KMS-11 (cell line): ENCODE measurements around the gene NEURL1.
"Not testable (repeated sequence)": the region's sequence is repeated elsewhere in the genome, so short reads cannot be mapped to it uniquely, and the experiment has no call there.

ENCODE experiments used
- H2AFZ ChIP-seq: fragments of 200-600 bp; sonication (generic); 2 replicates; pipeline ENCODE4 v1.6.1; 2016; ENCODE audit warnings: antibody characterized with exemption, mixed run types, low read depth
- H3K27ac ChIP-seq: fragments of 200-600 bp; sonication (generic); 2 replicates; pipeline ENCODE4 v1.6.1; 2016; ENCODE audit warnings: mild to moderate bottlenecking, mixed run types
- H3K27me3 ChIP-seq: fragments of 200-600 bp; sonication (generic); 2 replicates; pipeline ENCODE4 v1.6.1; 2017; ENCODE audit warnings: mild to moderate bottlenecking, low read depth, mixed run types, moderate library complexity; ENCODE audit not compliant: insufficient read depth
- H3K36me3 ChIP-seq: fragments of 200-600 bp; sonication (generic); 2 replicates; pipeline ENCODE4 v1.6.1; 2017; ENCODE audit warnings: mild to moderate bottlenecking, mixed run types; ENCODE audit not compliant: insufficient read depth
- H3K4me1 ChIP-seq: fragments of 200-600 bp; sonication (generic); 2 replicates; pipeline ENCODE4 v1.6.1; 2016; ENCODE audit warnings: mild to moderate bottlenecking, low read depth, mixed run types; ENCODE audit not compliant: poor library complexity, severe bottlenecking
- H3K4me2 ChIP-seq: fragments of 200-600 bp; sonication (generic); 2 replicates; pipeline ENCODE4 v1.7.0; 2016; ENCODE audit warnings: mild to moderate bottlenecking, mixed run types
- H3K4me3 ChIP-seq: fragments of 200-600 bp; sonication (generic); IDR thresholded peaks from 2 replicates; pipeline ENCODE4 v1.6.1; 2017; ENCODE audit warnings: low read depth, low read length, mixed read lengths; ENCODE audit not compliant: insufficient read depth
- H3K79me2 ChIP-seq: fragments of 200-600 bp; sonication (generic); 2 replicates; pipeline ENCODE4 v1.6.1; 2016; ENCODE audit warnings: low read depth, mixed run types; ENCODE audit not compliant: insufficient read depth
- H3K9ac ChIP-seq: fragments of 200-600 bp; sonication (generic); 2 replicates; pipeline ENCODE4 v1.6.1; 2016; ENCODE audit warnings: mild to moderate bottlenecking, mixed run types
- H4K20me1 ChIP-seq: fragments of 200-600 bp; sonication (generic); 2 replicates; pipeline ENCODE4 v1.6.1; 2016; ENCODE audit warnings: mild to moderate bottlenecking, mixed run types; ENCODE audit not compliant: insufficient read depth
- CTCF ChIP-seq: fragments of 200-600 bp; sonication (generic); conservative IDR thresholded peaks from 2 replicates; pipeline ENCODE4 v1.6.1; 2017; ENCODE audit warnings: low read depth, mild to moderate bottlenecking, antibody characterized with exemption, low read length, moderate library complexity, mixed read lengths

Gene NEURL1

GRCh38 chr10:103525901-103526300 lies 32.4 kb downstream of the NEURL1 start:
- TF ChIP-seq CTCF: no peak
- no peaks in the 10 kb centered on the region for H3K36me3 ChIP-seq
- H3K27me3 ChIP-seq: no peaks in the 10 kb centered on the region
- H3K27ac ChIP-seq: no peak overlapping the region
- H3K9ac ChIP-seq: no peak overlapping the region
- H3K4me3 ChIP-seq: no peak overlapping the region
- H3K4me2 ChIP-seq: no peak overlapping the region
- no peaks in the 10 kb centered on the region for H4K20me1 ChIP-seq
- H3K4me1 ChIP-seq: no peaks in the 10 kb centered on the region
- H2AFZ ChIP-seq: no peak overlapping the region
- H3K79me2 ChIP-seq: no peaks in the 10 kb centered on the region

- H3K9ac ChIP-seq, H3K4me2 ChIP-seq, H3K36me3 ChIP-seq, H2AFZ ChIP-seq, H3K4me1 ChIP-seq, H3K4me3 ChIP-seq, H4K20me1 ChIP-seq, H3K27ac ChIP-seq, H3K79me2 ChIP-seq, H3K27me3 ChIP-seq: not testable (repeated sequence)
These were observed 34.0 kb downstream of the NEURL1 start for GRCh38 chr10:103527476-103527875.

- no peak overlapping the region for H3K9ac ChIP-seq
- no peak overlapping the region for H3K4me3 ChIP-seq
- H4K20me1 ChIP-seq: no peaks in the 10 kb centered on the region
- H3K4me1 ChIP-seq: no peaks in the 10 kb centered on the region
- H3K79me2 ChIP-seq: no peaks in the 10 kb centered on the region
- H3K4me2 ChIP-seq: no peak overlapping the region
- no peak overlapping the region for H3K27ac ChIP-seq
- H3K36me3 ChIP-seq: no peaks in the 10 kb centered on the region
- no peaks in the 10 kb centered on the region for H3K27me3 ChIP-seq
- H2AFZ ChIP-seq: no peak overlapping the region
- no peak for TF ChIP-seq CTCF
These were observed 35.0 kb downstream of the NEURL1 start for GRCh38 chr10:103528549-103528948.

- H3K36me3 ChIP-seq: no peaks in the 10 kb centered on the region
- no peaks in the 10 kb centered on the region for H3K27me3 ChIP-seq
- no peak overlapping the region for H3K27ac ChIP-seq
- H3K4me3 ChIP-seq: no peak overlapping the region
- no peaks in the 10 kb centered on the region for H3K4me1 ChIP-seq
- no peak overlapping the region for H2AFZ ChIP-seq
- no peak for TF ChIP-seq CTCF
- H3K79me2 ChIP-seq: no peaks in the 10 kb centered on the region
- no peaks in the 10 kb centered on the region for H4K20me1 ChIP-seq
- no peak overlapping the region for H3K4me2 ChIP-seq
- H3K9ac ChIP-seq: no peak overlapping the region
These were observed 36.0 kb downstream of the NEURL1 start for GRCh38 chr10:103529539-103529938.

- Histone ChIP-seq H3K4me3 (no peak overlapping the region), H3K27ac (no peak overlapping the region), H4K20me1 (no peaks in the 10 kb centered on the region), H3K79me2 (no peaks in the 10 kb centered on the region), H3K4me1 (no peaks in the 10 kb centered on the region), H3K9ac (no peak overlapping the region), H2AFZ (no peak overlapping the region), H3K36me3 (no peaks in the 10 kb centered on the region), H3K27me3 (no peaks in the 10 kb centered on the region), H3K4me2 (no peak overlapping the region)
- no peak for TF ChIP-seq CTCF
These were observed 40.3 kb downstream of the NEURL1 start for GRCh38 chr10:103533827-103534226.
